ENCODE results near the gene LDHA. TPM values are rescaled to one million over a fixed set of nuclear protein-coding genes. Genes with fewer than 3 reads are reported as not detected.
A peak's percentile ranks its signal among the peaks of the same experiment; 100 is the strongest.

LDHA gene
- total and polyA plus RNA-seq, 2 of the 13 experiments (the other 11 are each of a cell fraction or from before 2014, with no cell fraction given): 805 to 1,547 TPM

DNA sequence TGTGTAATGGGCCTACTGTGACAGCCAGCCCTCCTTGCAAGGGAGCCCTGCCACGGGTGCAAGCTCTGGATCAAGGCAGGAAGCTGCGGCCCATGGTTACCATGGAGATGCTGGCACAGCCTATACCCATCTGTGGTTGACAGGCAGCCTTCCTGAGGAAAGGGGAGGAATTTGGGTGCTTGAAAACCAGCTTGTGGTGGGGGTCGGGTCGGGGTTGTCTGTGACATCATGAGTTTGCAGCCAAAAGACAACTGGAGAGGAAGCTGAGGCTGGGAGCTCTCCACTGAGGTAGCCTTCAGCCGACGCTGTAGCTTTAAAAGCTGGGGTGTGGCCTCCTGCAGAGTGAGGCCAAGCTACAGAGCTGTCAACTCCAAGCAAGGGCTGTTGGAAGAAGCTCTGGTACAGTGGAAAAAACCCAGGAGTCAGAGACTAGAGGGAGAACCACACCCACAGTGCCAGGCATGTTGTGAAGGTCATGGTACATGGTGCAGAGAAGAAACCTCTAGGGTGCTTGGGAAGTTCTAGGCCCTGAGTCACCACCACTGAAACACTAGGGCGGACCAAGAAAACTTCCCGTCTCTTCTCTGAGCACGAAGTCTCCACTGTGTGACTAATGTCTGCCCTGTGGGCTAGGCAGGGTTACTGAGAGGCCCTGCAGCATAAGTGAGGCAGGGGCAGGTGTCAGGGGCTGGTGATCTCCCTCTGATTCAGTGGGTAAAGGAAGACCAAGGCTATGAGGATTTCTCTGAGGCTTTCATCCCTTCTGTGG lies 10.8 kb upstream of the LDHA start (continued):
- TF ChIP-seq EHMT2 (IDR thresholded peaks at IDR 0.05; ENCODE audit: borderline replicate concordance, low read depth, low read length) (no peak), JUN (CRISPR knock-in tag; IDR thresholded peaks at IDR 0.05) (0 out of 2 replicates have a peak, but pooled peaks have one; percentile 41), ZFP41 (CRISPR knock-in tag; IDR thresholded peaks at IDR 0.05; ENCODE audit: borderline replicate concordance) (no peak), JARID2 (CRISPR knock-in tag; IDR thresholded peaks at IDR 0.05; ENCODE audit: insufficient replicate concordance) (no peak), GATAD2A (CRISPR knock-in tag; IDR thresholded peaks at IDR 0.05) (peak; percentile 43), ZNF572 (CRISPR knock-in tag; IDR thresholded peaks at IDR 0.05) (peak; percentile 87; the same call in 1 of the 2 replicates), ZMYM4 (CRISPR knock-in tag; IDR thresholded peaks at IDR 0.05) (peak; percentile 36; the same call in 1 of the 2 replicates), FOSL2 (CRISPR knock-in tag; IDR thresholded peaks at IDR 0.05) (peak; percentile 80), ZNF382 (CRISPR knock-in tag; IDR thresholded peaks at IDR 0.05; ENCODE audit: borderline replicate concordance) (no peak), SP5 (CRISPR knock-in tag; IDR thresholded peaks at IDR 0.05; ENCODE audit: borderline replicate concordance, low read depth) (peak; percentile 51; the same call in 1 of the 2 replicates), ZNF788 (CRISPR knock-in tag; IDR thresholded peaks at IDR 0.05; ENCODE audit: borderline replicate concordance) (peak; percentile 57; the same call in 1 of the 2 replicates), ZSCAN20 (CRISPR knock-in tag; IDR thresholded peaks at IDR 0.05; ENCODE audit: borderline replicate concordance) (no peak), KLF13 (CRISPR knock-in tag; IDR thresholded peaks at IDR 0.05) (no peak), HNF4A (CRISPR knock-in tag; IDR thresholded peaks at IDR 0.05) (peak; percentile 55)
- TF ChIP-seq, protein P1, sequence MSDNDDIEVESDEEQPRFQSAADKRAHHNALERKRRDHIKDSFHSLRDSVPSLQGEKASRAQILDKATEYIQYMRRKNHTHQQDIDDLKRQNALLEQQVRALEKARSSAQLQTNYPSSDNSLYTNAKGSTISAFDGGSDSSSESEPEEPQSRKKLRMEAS (IDR thresholded peaks at IDR 0.05): peak; percentile 29; the same call in 1 of the 2 replicates
- TF ChIP-seq, protein P2, sequence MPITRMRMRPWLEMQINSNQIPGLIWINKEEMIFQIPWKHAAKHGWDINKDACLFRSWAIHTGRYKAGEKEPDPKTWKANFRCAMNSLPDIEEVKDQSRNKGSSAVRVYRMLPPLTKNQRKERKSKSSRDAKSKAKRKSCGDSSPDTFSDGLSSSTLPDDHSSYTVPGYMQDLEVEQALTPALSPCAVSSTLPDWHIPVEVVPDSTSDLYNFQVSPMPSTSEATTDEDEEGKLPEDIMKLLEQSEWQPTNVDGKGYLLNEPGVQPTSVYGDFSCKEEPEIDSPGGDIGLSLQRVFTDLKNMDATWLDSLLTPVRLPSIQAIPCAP (CRISPR knock-in tag; IDR thresholded peaks at IDR 0.05; ENCODE audit: low read depth): no peak
- TF ChIP-seq, protein P3, sequence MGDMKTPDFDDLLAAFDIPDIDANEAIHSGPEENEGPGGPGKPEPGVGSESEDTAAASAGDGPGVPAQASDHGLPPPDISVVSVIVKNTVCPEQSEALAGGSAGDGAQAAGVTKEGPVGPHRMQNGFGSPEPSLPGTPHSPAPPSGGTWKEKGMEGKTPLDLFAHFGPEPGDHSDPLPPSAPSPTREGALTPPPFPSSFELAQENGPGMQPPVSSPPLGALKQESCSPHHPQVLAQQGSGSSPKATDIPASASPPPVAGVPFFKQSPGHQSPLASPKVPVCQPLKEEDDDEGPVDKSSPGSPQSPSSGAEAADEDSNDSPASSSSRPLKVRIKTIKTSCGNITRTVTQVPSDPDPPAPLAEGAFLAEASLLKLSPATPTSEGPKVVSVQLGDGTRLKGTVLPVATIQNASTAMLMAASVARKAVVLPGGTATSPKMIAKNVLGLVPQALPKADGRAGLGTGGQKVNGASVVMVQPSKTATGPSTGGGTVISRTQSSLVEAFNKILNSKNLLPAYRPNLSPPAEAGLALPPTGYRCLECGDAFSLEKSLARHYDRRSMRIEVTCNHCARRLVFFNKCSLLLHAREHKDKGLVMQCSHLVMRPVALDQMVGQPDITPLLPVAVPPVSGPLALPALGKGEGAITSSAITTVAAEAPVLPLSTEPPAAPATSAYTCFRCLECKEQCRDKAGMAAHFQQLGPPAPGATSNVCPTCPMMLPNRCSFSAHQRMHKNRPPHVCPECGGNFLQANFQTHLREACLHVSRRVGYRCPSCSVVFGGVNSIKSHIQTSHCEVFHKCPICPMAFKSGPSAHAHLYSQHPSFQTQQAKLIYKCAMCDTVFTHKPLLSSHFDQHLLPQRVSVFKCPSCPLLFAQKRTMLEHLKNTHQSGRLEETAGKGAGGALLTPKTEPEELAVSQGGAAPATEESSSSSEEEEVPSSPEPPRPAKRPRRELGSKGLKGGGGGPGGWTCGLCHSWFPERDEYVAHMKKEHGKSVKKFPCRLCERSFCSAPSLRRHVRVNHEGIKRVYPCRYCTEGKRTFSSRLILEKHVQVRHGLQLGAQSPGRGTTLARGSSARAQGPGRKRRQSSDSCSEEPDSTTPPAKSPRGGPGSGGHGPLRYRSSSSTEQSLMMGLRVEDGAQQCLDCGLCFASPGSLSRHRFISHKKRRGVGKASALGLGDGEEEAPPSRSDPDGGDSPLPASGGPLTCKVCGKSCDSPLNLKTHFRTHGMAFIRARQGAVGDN (CRISPR knock-in tag; IDR thresholded peaks at IDR 0.05): peak; percentile 60; the same call in 1 of the 2 replicates
- TF ChIP-seq, protein P4, sequence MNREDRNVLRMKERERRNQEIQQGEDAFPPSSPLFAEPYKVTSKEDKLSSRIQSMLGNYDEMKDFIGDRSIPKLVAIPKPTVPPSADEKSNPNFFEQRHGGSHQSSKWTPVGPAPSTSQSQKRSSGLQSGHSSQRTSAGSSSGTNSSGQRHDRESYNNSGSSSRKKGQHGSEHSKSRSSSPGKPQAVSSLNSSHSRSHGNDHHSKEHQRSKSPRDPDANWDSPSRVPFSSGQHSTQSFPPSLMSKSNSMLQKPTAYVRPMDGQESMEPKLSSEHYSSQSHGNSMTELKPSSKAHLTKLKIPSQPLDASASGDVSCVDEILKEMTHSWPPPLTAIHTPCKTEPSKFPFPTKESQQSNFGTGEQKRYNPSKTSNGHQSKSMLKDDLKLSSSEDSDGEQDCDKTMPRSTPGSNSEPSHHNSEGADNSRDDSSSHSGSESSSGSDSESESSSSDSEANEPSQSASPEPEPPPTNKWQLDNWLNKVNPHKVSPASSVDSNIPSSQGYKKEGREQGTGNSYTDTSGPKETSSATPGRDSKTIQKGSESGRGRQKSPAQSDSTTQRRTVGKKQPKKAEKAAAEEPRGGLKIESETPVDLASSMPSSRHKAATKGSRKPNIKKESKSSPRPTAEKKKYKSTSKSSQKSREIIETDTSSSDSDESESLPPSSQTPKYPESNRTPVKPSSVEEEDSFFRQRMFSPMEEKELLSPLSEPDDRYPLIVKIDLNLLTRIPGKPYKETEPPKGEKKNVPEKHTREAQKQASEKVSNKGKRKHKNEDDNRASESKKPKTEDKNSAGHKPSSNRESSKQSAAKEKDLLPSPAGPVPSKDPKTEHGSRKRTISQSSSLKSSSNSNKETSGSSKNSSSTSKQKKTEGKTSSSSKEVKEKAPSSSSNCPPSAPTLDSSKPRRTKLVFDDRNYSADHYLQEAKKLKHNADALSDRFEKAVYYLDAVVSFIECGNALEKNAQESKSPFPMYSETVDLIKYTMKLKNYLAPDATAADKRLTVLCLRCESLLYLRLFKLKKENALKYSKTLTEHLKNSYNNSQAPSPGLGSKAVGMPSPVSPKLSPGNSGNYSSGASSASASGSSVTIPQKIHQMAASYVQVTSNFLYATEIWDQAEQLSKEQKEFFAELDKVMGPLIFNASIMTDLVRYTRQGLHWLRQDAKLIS (CRISPR knock-in tag; IDR thresholded peaks at IDR 0.05): 0 out of 2 replicates have a peak, but pooled peaks have one; percentile 19
- TF ChIP-seq, protein P5, sequence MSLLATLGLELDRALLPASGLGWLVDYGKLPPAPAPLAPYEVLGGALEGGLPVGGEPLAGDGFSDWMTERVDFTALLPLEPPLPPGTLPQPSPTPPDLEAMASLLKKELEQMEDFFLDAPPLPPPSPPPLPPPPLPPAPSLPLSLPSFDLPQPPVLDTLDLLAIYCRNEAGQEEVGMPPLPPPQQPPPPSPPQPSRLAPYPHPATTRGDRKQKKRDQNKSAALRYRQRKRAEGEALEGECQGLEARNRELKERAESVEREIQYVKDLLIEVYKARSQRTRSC (CRISPR knock-in tag; IDR thresholded peaks at IDR 0.05; ENCODE audit: low read depth): no peak
